GM18868 (cell line): ENCODE measurements around the gene CHRNB4.
"Not testable (repeated sequence)": the region's sequence is repeated elsewhere in the genome, so short reads cannot be mapped to it uniquely, and the experiment has no call there.

Source experiments
- ATAC-seq: cut with Tn5 transposase; IDR thresholded peaks from one replicate; pipeline ENCODE4 v1.9.1; 2021; ENCODE audit warnings: mild to moderate bottlenecking, moderate library complexity; ENCODE audit not compliant: unreplicated experiment

Gene CHRNB4, protein sequence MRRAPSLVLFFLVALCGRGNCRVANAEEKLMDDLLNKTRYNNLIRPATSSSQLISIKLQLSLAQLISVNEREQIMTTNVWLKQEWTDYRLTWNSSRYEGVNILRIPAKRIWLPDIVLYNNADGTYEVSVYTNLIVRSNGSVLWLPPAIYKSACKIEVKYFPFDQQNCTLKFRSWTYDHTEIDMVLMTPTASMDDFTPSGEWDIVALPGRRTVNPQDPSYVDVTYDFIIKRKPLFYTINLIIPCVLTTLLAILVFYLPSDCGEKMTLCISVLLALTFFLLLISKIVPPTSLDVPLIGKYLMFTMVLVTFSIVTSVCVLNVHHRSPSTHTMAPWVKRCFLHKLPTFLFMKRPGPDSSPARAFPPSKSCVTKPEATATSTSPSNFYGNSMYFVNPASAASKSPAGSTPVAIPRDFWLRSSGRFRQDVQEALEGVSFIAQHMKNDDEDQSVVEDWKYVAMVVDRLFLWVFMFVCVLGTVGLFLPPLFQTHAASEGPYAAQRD

DNA sequence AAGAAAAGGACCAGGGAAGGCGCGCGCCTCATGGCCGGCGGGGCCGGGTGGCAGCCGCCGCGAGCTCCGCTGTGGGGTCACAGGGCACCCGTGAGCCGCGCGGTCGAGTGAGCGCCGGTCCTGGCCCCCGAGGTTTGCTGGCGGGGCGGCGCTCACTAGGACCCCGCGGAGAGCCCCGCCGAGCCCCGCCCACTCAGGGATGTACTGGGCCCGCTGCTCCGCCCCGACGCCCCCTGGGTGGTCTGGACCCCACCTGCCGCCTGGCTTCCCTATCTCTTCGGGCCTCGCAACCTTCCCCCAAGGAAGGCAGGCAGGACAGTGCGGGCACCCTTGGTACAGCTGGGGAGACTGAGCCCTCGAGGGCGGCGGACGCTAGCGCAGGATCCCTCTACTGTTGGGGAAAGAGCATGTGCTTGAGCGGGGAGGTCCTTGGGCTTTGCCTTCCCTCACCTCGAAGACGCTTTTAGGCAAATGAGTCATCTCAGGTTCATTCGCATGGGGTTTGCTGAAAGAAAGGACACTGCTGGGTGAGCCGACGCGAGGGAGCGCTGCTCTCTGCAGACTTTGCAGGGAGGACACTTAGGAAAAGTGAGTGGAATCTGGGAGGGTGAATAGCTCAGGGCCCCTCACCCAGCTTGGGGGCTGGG, at the start of gene CHRNB4:
Gene CHRNB4, minus strand, starts transcription at position 109 of the 647 bp plus-strand sequence. Its CDS starts 77 bp downstream, at position 32.
- no peak for ATAC-seq

GRCh38 chr15:78689626-78690025, 48.6 kb upstream of the CHRNB4 start:
- no peak for ATAC-seq

DNA sequence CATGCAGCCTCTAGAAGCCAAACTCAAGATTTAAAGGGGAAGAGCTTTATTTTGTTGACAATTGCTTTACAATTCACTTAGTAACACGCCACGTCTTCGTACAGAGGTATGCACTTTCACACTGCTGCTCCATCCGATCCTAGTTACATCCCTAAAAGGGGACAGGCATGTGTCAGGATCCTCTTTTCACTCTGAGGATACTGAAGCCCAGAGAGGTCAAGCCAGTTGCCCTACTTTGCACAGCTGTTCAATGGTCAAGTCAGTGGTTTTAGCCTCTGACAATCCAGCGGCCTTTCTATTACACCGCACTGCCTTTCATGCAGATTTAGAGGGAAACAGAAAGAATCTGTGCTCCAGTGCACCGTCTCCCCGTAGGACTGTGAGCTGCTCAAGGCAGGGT, 44.9 kb upstream of the CHRNB4 start:
- no peak for ATAC-seq

DNA sequence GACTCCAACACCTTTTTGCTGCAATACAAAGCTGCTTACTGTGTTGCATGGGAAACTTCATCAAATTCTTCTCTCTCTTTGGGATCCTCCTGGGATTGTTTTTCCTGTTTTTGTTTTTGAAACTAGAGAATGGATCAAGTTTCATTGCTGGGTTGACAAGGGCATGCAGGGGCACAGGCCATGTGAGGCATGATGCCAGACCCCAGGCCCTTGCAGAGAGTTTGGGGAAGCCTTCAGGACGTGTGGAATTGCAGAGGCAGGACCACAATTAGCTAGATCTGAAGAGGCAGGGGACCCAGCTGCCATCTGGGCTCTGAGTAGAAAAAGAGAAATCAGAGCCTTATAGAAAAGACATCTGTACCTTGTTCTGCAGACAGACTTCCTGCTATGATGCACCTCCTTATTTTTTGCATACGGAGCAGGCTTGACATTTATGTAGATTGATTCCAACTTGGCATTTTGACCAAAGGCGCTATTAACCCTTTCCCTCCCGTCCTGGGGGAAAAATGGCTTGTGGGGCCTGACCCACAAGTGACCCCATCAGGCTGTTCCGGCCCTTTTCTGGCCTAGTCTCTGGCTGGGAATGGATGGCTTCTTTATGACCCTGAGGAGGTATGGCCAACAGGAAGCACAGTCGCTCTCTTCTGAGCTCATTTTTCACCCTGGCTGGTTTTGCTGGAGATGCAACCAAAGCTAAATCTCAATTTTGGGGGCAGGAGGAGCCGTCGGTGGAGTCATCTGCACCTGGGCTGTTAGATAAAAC, 44.3 kb upstream of the CHRNB4 start:
- ATAC-seq: no peak

GRCh38 chr15:78684657-78685056, 43.6 kb upstream of the CHRNB4 start:
- no peak for ATAC-seq

- ATAC-seq: not testable (repeated sequence)
These were observed 42.6 kb upstream of the CHRNB4 start for GRCh38 chr15:78683599-78683998.

DNA sequence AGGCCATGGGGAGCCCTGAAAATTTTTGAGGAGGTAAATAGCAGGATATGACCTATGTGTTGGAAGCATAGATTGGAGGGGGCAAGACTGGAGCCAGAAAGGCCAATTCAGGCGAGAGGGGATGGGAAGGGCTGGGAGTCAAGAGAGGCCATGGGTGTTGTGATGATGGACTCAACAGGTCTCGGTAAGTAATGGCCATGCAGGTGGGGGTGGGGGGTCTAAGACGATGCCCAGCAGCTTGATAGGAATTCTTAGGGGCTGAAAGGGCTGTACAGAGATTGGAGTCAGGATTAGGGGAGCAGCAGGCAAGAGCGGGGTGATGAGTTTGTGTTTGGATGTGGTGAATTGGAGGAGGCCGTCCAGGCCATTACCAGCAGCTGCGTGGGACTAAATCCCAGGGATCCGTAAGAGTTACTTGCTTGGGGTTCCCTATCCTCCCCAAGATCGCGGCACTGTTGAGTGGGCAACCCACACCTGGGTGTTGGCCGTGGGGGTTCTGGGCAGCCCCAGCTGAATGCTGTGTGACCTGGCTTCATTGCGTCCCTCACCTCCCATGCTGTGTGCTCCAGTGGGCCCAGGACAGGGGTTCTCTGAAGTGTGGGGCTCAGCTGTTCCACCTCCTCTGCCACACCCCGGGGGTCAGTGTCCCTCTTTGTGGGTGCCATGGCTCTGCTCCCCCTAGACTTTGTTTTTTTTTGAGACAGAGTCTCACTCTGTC, 41.8 kb upstream of the CHRNB4 start:
- ATAC-seq: no peak

- ATAC-seq: no peak
These were observed 41.1 kb upstream of the CHRNB4 start for GRCh38 chr15:78682004-78682651.

GRCh38 chr15:78681281-78682003, 40.4 kb upstream of the CHRNB4 start:
- no peak for ATAC-seq

DNA sequence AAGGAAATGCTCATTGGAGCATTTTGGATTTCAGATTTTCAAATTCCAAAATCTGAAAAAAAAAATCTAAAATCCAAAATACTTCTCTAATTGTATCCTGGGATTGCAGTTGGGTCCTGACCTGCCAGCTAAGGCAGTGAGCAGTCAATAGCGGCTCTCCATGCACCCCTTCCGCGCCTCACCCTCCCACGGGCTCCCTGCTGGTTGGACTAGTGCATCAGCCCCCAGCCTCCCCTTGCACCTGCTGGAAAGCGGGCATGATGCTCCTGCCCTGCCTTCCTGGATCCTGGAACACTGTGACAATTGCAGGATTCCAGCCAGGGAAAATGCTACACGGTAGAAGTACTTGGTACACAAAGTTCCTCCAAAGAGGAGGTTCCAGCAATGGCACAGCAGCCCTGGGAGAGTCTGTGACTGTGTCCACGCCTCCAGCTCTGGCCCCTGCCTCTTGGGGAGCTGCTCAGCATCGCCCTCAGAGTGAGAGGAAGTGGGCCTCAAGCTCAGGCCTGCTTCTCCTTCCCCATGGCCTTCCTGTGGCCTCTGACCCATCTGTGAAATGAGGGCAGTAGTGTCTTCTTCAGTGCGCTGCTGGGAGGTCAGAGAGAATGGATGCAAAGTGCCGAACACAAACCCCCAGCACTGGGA, 39.5 kb upstream of the CHRNB4 start:
- no peak for ATAC-seq

- ATAC-seq: no peak
These were observed 38.1 kb upstream of the CHRNB4 start for GRCh38 chr15:78679089-78679511.

- no peak for ATAC-seq
These were observed 35.6 kb upstream of the CHRNB4 start for GRCh38 chr15:78676424-78677110.

- no peak for ATAC-seq
These were observed 34.8 kb upstream of the CHRNB4 start for GRCh38 chr15:78675617-78676360.

DNA sequence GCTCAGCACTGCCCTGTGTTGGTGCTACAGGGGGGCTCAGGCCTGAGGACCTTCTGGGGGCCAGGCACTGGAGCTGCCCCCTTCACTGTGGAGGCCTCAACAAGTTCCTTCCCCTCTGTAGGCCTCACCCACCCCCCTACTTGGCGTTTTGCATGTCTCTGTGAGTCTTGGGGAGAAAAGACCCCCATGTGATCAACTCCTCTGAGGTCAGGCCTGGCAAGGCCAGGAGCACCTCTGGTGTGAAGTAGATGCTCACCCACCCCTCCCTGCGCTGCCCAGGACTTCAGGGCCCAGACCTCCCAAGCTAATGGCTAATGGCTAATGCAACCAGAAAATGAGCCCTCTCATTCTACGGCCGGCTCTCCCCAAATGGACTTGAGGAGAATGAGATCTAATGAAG, 34.2 kb upstream of the CHRNB4 start:
- no peak for ATAC-seq

DNA sequence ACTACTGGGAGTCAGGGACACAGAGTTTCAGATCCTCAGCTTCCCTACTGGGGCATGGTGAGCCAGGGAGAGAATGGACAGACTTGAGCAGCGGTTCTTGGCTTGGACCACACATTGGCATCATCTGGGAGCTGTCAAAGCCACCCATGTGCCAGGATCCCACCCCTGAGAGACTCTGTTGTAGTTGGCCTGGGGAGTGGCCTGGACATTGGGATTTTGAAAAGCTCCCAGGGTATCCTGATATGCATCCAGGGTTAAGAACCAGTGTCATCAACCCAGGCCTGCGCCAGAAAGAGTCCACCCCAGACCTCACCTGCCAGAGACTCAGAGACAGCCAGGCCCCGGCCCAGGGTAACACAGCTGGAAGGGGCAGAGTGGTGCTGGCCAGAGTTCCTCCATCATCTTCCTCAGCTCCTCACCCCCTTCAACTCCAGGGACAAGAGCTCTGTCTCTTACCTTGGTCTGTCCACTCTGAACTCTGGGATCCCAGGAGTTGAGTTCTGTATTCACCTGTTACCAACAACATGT, 33.0 kb upstream of the CHRNB4 start:
- no peak for ATAC-seq

DNA sequence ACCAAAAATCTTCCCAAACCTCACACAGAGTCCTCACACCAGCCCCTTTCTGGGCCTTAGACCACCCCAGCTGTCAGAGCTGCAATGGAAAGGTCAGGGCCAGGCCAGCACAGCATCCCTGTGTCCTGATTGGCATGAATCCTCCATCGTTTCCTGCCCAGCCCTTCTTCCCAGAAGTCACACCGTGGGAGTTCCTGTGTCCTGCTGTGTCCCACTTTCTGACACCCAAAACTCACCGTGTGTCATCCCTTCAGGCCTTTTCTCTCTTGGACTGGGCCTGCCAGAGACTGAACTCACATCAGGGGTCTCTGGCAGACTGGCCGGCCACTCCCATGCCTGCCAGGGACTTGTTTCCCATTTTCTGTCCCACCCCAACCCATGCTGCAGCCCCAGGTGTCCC, 32.5 kb upstream of the CHRNB4 start:
- ATAC-seq: no peak

DNA sequence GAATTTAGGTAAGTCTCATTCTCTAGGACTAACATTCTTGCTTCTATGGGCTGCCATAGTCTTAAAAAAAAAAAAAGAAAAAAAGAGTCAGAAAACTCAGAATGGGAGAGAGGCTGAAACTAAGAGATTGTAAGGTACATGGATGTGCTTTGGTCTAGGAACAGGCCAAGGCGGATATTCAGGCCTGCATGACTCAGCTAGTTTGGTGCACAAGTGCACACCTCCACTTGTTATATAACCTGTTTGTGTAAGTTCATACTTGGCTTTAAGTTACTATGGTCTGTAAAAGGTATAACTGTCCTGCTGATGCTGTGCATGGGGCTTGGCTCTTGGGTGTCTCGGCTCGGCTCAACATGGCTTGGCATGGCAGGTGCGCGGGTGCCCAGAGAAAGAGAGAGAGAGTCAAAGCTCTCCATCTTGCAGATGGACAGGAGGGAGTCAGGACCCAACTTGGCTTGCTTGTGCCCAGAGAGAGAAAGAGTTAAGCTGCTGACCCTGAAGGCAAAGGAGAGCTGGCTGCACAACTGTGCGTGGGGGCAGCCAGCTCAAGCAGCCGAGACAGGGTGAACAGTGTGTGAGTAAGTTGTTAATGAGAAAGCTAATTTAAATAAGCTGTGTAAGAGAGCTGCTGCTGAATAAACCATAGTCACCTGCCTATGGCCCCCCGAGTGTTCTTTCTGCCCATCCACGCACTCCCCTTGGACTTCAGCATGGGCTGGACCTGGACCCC, 31.4 kb upstream of the CHRNB4 start:
- no peak for ATAC-seq
